SU-DHL-6 (cell line): ENCODE data around the gene ZNF862.

Source experiments
- EZH2phosphoT487 ChIP-seq: fragments of 200-600 bp; sonication (generic), shearing (Covaris generic); conservative IDR thresholded peaks from 2 replicates; pipeline ENCODE4 v1.6.1; 2018; ENCODE audit warnings: mild to moderate bottlenecking, antibody characterized with exemption, low read length, moderate library complexity, mixed read lengths
- TF ChIP-seq, protein P1 (sequence below): fragments of 200-600 bp; sonication (generic); IDR thresholded peaks from one replicate; pipeline ENCODE4 v1.5.1; 2017; ENCODE audit warnings: antibody characterized with exemption, mild to moderate bottlenecking, low read length, moderate library complexity; ENCODE audit not compliant: insufficient read depth, poor library complexity, severe bottlenecking

DNA sequence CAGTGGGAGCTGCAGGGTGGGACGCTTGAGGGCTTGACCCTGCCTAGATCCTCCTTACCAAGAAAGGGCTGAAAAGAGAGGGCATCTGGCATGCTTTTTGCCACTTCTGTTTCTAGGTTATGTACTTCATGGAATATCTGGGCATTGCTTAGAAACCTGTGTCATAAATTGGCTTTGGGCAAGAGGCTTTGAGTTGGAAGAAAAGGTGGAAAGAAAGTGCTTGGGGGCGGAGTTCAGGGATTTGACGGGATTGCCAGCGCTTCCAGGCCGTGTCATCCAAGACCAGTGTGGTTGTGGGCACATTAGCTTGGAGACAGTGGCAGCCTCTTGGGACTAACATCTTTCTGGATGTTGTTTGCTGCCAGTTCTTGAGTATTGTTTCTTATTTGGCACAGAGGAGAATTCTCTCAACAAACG, 825 bp downstream of the ZNF862 start:
- no peak for TF ChIP-seq EZH2phosphoT487
- TF ChIP-seq, protein P1, sequence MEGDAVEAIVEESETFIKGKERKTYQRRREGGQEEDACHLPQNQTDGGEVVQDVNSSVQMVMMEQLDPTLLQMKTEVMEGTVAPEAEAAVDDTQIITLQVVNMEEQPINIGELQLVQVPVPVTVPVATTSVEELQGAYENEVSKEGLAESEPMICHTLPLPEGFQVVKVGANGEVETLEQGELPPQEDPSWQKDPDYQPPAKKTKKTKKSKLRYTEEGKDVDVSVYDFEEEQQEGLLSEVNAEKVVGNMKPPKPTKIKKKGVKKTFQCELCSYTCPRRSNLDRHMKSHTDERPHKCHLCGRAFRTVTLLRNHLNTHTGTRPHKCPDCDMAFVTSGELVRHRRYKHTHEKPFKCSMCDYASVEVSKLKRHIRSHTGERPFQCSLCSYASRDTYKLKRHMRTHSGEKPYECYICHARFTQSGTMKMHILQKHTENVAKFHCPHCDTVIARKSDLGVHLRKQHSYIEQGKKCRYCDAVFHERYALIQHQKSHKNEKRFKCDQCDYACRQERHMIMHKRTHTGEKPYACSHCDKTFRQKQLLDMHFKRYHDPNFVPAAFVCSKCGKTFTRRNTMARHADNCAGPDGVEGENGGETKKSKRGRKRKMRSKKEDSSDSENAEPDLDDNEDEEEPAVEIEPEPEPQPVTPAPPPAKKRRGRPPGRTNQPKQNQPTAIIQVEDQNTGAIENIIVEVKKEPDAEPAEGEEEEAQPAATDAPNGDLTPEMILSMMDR, result no peak
